ENCODE results near the gene NPTX1. TPM values are rescaled to one million over a fixed set of nuclear protein-coding genes. Genes with fewer than 3 reads are reported as not detected.
"Not testable (repeated sequence)": the region's sequence is repeated elsewhere in the genome, so short reads cannot be mapped to it uniquely, and the experiment has no call there.

The NPTX1 gene
- total and polyA plus RNA-seq, 4 donors = 0.56 to 7.5 (median 1.2) TPM

- DNase-seq = no peak
- H3K36me3 ChIP-seq (ENCODE audit: control insufficient read depth in 4 of 4, insufficient read depth in 4 of 4, low read length in 4 of 4) = no peaks in the 10 kb centered on the region
- no peak overlapping the region for H3K27ac ChIP-seq (ENCODE audit: low read depth in 1 of 2, low read length in 1 of 2)
- WGBS, 2 donors = 73 to 79% methylated on average over 9 of the region's 9 CpGs
- H3K4me1 ChIP-seq (ENCODE audit: control insufficient read depth in 5 of 5, insufficient read depth in 5 of 5, low read length in 5 of 5) = no peaks in the 10 kb centered on the region
- no peak overlapping the region for H3K9ac ChIP-seq (ENCODE audit: insufficient read depth in 1 of 2, low read length in 2 of 2)
- TF ChIP-seq, protein P1, sequence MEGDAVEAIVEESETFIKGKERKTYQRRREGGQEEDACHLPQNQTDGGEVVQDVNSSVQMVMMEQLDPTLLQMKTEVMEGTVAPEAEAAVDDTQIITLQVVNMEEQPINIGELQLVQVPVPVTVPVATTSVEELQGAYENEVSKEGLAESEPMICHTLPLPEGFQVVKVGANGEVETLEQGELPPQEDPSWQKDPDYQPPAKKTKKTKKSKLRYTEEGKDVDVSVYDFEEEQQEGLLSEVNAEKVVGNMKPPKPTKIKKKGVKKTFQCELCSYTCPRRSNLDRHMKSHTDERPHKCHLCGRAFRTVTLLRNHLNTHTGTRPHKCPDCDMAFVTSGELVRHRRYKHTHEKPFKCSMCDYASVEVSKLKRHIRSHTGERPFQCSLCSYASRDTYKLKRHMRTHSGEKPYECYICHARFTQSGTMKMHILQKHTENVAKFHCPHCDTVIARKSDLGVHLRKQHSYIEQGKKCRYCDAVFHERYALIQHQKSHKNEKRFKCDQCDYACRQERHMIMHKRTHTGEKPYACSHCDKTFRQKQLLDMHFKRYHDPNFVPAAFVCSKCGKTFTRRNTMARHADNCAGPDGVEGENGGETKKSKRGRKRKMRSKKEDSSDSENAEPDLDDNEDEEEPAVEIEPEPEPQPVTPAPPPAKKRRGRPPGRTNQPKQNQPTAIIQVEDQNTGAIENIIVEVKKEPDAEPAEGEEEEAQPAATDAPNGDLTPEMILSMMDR (IDR thresholded peaks at IDR 0.05; ENCODE audit: control extremely low read depth, extremely low read depth) = no peak
- H3K4me3 ChIP-seq = no peak overlapping the region
- no peak for ATAC-seq (ENCODE audit: insufficient read depth, low FRiP score)
- H3K27me3 ChIP-seq (ENCODE audit: control insufficient read depth in 3 of 3, insufficient read depth in 3 of 3, low read length in 2 of 3) = peaks cover 0 to 6% (median 0%) of the 10 kb centered on the region in 3 donors
- no peaks in the 10 kb centered on the region for H3K9me3 ChIP-seq (ENCODE audit: control insufficient read depth in 4 of 4, insufficient read depth in 3 of 4, low read length in 3 of 4)
These were observed 34.4 kb upstream of the NPTX1 start for GRCh38 chr17:80510772-80511171.

DNA sequence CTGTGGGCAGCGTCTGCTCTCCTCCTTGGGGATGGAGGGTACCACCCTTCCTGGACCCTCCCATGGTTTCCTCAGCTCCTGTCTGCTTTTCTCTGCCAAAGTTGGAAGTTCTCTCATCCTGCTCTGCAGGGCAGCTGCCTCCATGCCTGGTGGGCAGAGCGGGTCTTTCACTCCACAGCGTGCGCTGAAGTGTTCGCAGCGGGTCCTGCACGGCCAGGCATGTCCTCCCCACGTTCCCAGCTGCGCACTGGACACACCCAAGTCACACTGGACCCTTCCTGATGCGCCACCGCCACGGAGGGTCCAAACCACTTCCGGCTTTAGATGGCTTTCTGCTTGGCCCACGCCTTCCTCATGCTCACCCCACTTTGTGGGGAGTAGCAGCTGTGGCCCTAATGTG is 33.7 kb upstream of the NPTX1 start:
- Histone ChIP-seq H3K4me3 (no peak overlapping the region), H3K27me3 (ENCODE audit: control insufficient read depth in 3 of 3, insufficient read depth in 3 of 3, low read length in 2 of 3) (peaks cover 0 to 6% (median 0%) of the 10 kb centered on the region in 3 donors), H3K9me3 (ENCODE audit: control insufficient read depth in 4 of 4, insufficient read depth in 3 of 4, low read length in 3 of 4) (no peaks in the 10 kb centered on the region), H3K27ac (ENCODE audit: low read depth in 1 of 2, low read length in 1 of 2) (no peak overlapping the region), H3K36me3 (ENCODE audit: control insufficient read depth in 4 of 4, insufficient read depth in 4 of 4, low read length in 4 of 4) (no peaks in the 10 kb centered on the region), H3K4me1 (ENCODE audit: control insufficient read depth in 5 of 5, insufficient read depth in 5 of 5, low read length in 5 of 5) (no peaks in the 10 kb centered on the region), H3K9ac (ENCODE audit: insufficient read depth in 1 of 2, low read length in 2 of 2) (no peak overlapping the region)
- ATAC-seq (ENCODE audit: insufficient read depth, low FRiP score) = no peak
- WGBS, 2 donors = 82 to 86% methylated on average over 14 of the region's 14 CpGs
- no peak for DNase-seq
- TF ChIP-seq, protein P1 (IDR thresholded peaks at IDR 0.05; ENCODE audit: control extremely low read depth, extremely low read depth) = no peak

GRCh38 chr17:80509311-80509710 is 32.9 kb upstream of the NPTX1 start:
- no peaks in the 10 kb centered on the region for H3K4me1 ChIP-seq (ENCODE audit: control insufficient read depth in 5 of 5, insufficient read depth in 5 of 5, low read length in 5 of 5)
- H3K4me3 ChIP-seq = no peak overlapping the region
- TF ChIP-seq, protein P1 (IDR thresholded peaks at IDR 0.05; ENCODE audit: control extremely low read depth, extremely low read depth) = no peak
- H3K9ac ChIP-seq (ENCODE audit: insufficient read depth in 1 of 2, low read length in 2 of 2) = no peak overlapping the region
- no peak for DNase-seq
- no peak for ATAC-seq (ENCODE audit: insufficient read depth, low FRiP score)
- no peaks in the 10 kb centered on the region for H3K9me3 ChIP-seq (ENCODE audit: control insufficient read depth in 4 of 4, insufficient read depth in 3 of 4, low read length in 3 of 4)
- peaks cover 0 to 7% (median 0%) of the 10 kb centered on the region in 3 donors for H3K27me3 ChIP-seq (ENCODE audit: control insufficient read depth in 3 of 3, insufficient read depth in 3 of 3, low read length in 2 of 3)
- no peaks in the 10 kb centered on the region for H3K36me3 ChIP-seq (ENCODE audit: control insufficient read depth in 4 of 4, insufficient read depth in 4 of 4, low read length in 4 of 4)
- WGBS, 2 donors = 78 to 80% methylated on average over 8 of the region's 8 CpGs
- no peak overlapping the region for H3K27ac ChIP-seq (ENCODE audit: low read depth in 1 of 2, low read length in 1 of 2)

DNA sequence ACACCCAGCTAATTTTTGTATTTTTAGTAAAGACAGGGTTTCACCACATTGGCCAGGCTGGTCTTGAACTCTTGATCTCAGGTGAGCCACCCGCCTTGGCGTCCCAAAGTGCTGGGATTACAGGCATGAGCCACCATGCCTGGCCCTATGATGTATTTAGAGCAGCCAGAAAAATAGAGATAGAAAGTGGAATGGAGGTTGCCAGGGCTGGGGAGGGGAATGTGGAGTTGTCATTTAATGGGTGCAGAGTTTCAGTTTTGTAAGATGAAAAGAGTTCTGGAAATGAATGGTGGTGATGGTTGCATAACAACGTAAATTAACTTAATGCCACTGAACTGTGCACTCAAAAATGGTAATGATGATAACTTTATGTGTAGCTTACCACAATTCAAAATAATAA is 31.6 kb upstream of the NPTX1 start:
- 88 to 93% methylated on average over 3 of the region's 3 CpGs for WGBS, 2 donors
- peaks cover 0 to 13% (median 0%) of the 10 kb centered on the region in 3 donors for H3K27me3 ChIP-seq (ENCODE audit: control insufficient read depth in 3 of 3, insufficient read depth in 3 of 3, low read length in 2 of 3)
- H3K9me3 ChIP-seq (ENCODE audit: control insufficient read depth in 4 of 4, insufficient read depth in 3 of 4, low read length in 3 of 4) = no peaks in the 10 kb centered on the region
- H3K9ac ChIP-seq (ENCODE audit: insufficient read depth in 1 of 2, low read length in 2 of 2) = no peak overlapping the region
- no peaks in the 10 kb centered on the region for H3K4me1 ChIP-seq (ENCODE audit: control insufficient read depth in 5 of 5, insufficient read depth in 5 of 5, low read length in 5 of 5)
- H3K36me3 ChIP-seq (ENCODE audit: control insufficient read depth in 4 of 4, insufficient read depth in 4 of 4, low read length in 4 of 4) = no peaks in the 10 kb centered on the region
- no peak overlapping the region for H3K4me3 ChIP-seq
- H3K27ac ChIP-seq (ENCODE audit: low read depth in 1 of 2, low read length in 1 of 2) = no peak overlapping the region
- ATAC-seq (ENCODE audit: insufficient read depth, low FRiP score) = no peak
- no peak for DNase-seq
- TF ChIP-seq, protein P1 (IDR thresholded peaks at IDR 0.05; ENCODE audit: control extremely low read depth, extremely low read depth) = no peak

DNA sequence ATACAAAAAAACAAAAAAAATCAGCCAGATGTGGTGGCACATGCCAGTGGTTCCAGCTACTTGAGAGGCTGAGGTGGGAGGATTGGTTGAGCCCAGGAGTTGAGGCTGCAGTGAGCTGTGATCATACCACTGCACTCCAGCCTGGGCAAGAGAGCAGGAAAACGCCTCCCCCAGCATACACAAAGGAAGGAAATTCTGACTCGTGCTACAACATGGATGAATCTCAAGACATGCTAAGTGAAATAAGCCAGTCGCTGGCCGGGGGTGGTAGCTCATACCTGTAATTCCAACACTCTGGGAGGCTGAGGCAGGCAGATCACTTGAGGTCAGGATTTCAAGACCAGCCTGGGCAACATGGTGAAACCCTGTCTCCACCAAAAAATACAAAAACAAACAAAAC is 30.8 kb upstream of the NPTX1 start:
- DNase-seq; H3K36me3 ChIP-seq (ENCODE audit: control insufficient read depth in 4 of 4, insufficient read depth in 4 of 4, low read length in 4 of 4); H3K4me3 ChIP-seq; H3K27ac ChIP-seq (ENCODE audit: low read depth in 1 of 2, low read length in 1 of 2); H3K9ac ChIP-seq (ENCODE audit: insufficient read depth in 1 of 2, low read length in 2 of 2); H3K9me3 ChIP-seq (ENCODE audit: control insufficient read depth in 4 of 4, insufficient read depth in 3 of 4, low read length in 3 of 4); H3K4me1 ChIP-seq (ENCODE audit: control insufficient read depth in 5 of 5, insufficient read depth in 5 of 5, low read length in 5 of 5); ATAC-seq (ENCODE audit: insufficient read depth, low FRiP score): not testable (repeated sequence)
- 40 to 45% methylated on average over 4 of the region's 4 CpGs for WGBS, 2 donors
- H3K27me3 ChIP-seq (ENCODE audit: control insufficient read depth in 3 of 3, insufficient read depth in 3 of 3, low read length in 2 of 3) = peaks cover 0 to 13% (median 0%) of the 10 kb centered on the region in 3 donors

Measured in lung (tissue), 12 donors.